Type B pancreatic cell (in vitro differentiated cells): Measurements from ENCODE around the gene HMCN1. TPM values are rescaled to one million over a fixed set of nuclear protein-coding genes. Genes with fewer than 3 reads are reported as not detected.
"Not testable (repeated sequence)": the region's sequence is repeated elsewhere in the genome, so short reads cannot be mapped to it uniquely, and the experiment has no call there.

Source experiments
- DNase-seq: peaks from one replicate; pipeline ENCODE4 v3.0.0; 2021; ENCODE audit warnings: mixed read lengths; ENCODE audit not compliant: unreplicated experiment; ENCODE audit errors: extremely low spot score
- H3K27ac Mint-ChIP-seq: 2 replicates; pipeline ENCODE4 v1.8.0; 2021; ENCODE audit warnings: mild to moderate bottlenecking, mixed read lengths
- H3K27me3 Mint-ChIP-seq: 2 replicates; pipeline ENCODE4 v1.8.0; 2021; ENCODE audit warnings: mixed read lengths
- H3K36me3 Mint-ChIP-seq: 2 replicates; pipeline ENCODE4 v1.8.0; 2021; ENCODE audit warnings: mixed read lengths
- H3K4me1 Mint-ChIP-seq: one replicate; pipeline ENCODE4 v1.8.0; 2021; ENCODE audit warnings: mixed read lengths; ENCODE audit not compliant: unreplicated experiment
- H3K4me3 Mint-ChIP-seq: 2 replicates; pipeline ENCODE4 v1.8.0; 2021; ENCODE audit warnings: mild to moderate bottlenecking, mixed read lengths
- H3K9me3 Mint-ChIP-seq: 2 replicates; pipeline ENCODE4 v1.8.0; 2021; ENCODE audit warnings: mixed read lengths
- total RNA-seq: library from RNA; stranded (reverse); gene quantifications from 2 replicates; pipeline ENCODE4 v1.2.1, GENCODE V29; 2021; ENCODE audit warnings: low replicate concordance
- TF ChIP-seq, protein P1 (sequence below): fragments of 200-600 bp; sonication (generic); conservative IDR thresholded peaks from 2 replicates; pipeline ENCODE4 v1.5.0; 2021; ENCODE audit warnings: antibody characterized with exemption, mild to moderate bottlenecking

HMCN1 gene
- total RNA-seq, 1 donor from 2014 or later, result 13.2 TPM

DNA sequence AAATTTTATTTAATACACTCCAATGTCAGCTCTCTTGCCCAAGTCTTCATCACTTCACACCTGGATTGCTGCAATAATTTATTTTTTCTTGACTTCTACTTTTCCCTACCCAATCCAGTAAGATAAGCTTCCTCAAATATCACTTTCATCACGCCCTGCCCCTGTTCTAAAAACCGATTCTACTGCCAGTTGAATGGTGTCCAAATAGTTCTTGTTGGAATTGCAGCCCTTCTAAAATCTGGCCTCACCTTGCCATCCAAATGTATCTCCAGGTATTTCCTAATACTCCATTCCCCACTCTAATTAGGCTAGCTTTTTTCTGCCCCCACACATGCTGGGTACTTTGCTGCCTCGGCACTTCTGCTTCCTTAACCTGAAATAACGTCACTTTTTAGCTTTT lies 152.5 kb downstream of the HMCN1 start:
- H3K27ac Mint-ChIP-seq, result no peak overlapping the region
- TF ChIP-seq, protein P1, sequence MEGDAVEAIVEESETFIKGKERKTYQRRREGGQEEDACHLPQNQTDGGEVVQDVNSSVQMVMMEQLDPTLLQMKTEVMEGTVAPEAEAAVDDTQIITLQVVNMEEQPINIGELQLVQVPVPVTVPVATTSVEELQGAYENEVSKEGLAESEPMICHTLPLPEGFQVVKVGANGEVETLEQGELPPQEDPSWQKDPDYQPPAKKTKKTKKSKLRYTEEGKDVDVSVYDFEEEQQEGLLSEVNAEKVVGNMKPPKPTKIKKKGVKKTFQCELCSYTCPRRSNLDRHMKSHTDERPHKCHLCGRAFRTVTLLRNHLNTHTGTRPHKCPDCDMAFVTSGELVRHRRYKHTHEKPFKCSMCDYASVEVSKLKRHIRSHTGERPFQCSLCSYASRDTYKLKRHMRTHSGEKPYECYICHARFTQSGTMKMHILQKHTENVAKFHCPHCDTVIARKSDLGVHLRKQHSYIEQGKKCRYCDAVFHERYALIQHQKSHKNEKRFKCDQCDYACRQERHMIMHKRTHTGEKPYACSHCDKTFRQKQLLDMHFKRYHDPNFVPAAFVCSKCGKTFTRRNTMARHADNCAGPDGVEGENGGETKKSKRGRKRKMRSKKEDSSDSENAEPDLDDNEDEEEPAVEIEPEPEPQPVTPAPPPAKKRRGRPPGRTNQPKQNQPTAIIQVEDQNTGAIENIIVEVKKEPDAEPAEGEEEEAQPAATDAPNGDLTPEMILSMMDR, result no peak
- no peaks in the 10 kb centered on the region for H3K9me3 Mint-ChIP-seq
- H3K36me3 Mint-ChIP-seq, result no peaks in the 10 kb centered on the region
- no peak for DNase-seq
- H3K4me1 Mint-ChIP-seq, result no peaks in the 10 kb centered on the region
- H3K4me3 Mint-ChIP-seq, result no peak overlapping the region
- no peaks in the 10 kb centered on the region for H3K27me3 Mint-ChIP-seq

DNA sequence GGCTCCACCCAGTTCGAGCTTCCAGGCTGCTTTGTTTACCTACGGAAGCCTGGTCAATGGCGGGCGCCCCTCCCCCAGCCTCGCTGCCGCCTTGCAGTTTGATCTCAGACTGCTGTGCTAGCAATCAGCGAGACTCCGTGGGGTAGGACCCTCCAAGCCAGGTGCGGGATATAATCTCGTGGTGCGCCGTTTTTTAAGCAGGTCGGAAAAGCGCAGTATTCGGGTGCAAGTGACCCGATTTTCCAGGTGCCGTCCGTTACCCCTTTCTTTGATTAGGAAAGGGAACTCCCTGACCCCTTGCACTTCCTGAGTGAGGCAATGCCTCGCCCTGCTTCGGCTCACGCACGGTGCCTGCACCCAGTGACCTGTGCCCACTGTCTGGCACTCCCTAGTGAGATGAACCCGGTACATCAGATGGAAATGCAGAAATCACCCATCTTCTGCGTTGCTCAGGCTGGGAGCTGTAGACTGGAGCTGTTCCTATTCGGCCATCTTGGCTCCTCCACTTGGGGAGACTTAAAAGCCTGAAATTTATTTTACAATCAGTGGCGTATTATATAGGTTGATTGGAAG lies 158.7 kb downstream of the HMCN1 start:
- H3K27me3 Mint-ChIP-seq, DNase-seq, H3K27ac Mint-ChIP-seq, H3K36me3 Mint-ChIP-seq, H3K4me1 Mint-ChIP-seq, H3K4me3 Mint-ChIP-seq, H3K9me3 Mint-ChIP-seq: not testable (repeated sequence)

DNA sequence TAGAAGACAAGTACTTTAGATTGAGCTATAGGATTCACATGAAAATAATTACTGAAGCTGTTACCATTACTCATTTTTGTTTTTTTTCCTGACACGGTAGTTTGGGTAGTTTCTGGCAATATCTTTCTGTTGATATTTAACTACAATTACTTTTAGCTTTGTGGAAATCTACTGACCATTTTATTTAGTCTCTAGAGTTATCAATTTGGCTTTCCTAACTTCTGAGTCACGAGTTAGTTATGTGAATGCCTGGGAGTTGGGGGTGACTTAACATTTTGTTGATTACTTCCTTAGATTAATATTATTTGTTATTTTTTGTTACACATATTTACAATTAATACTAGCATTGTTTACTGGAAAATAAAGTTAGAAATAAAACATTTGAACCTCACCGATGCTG lies 160.6 kb downstream of the HMCN1 start:
- TF ChIP-seq, protein P1, result no peak
- no peak overlapping the region for H3K4me3 Mint-ChIP-seq
- no peak for DNase-seq
- no peaks in the 10 kb centered on the region for H3K4me1 Mint-ChIP-seq
- H3K36me3 Mint-ChIP-seq, result no peaks in the 10 kb centered on the region
- no peak overlapping the region for H3K27ac Mint-ChIP-seq
- no peaks in the 10 kb centered on the region for H3K9me3 Mint-ChIP-seq
- no peaks in the 10 kb centered on the region for H3K27me3 Mint-ChIP-seq

DNA sequence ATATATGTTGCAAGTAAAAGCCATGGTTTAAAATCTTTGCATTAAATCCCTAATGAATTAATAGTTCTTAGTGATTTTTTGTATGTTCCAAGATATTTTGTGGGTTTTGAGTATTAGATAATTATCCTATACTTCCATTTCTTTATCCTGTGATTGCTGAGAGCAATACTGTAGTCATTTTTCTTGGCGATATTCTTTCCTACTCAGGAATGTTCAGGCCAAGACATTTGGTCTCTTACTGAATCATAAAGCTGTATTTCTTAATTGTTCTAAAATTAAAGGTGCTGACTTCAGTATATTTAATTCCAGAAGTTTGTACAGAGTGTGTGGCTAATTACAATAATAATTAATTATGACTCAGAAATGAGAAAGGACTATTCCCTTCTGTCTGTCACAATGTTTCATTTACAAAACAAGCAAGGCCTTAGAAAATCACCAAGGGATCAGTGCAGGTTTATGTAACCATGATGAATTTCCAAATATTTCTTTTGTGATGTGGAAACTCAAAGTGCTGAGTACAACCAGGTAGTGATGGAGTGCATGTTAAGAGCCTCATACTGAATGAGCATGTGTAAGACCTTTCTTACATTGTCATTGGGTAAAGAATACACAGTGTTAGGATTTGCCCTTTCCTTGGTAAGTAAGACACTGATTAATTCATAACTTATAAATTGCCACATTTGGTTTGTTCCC lies 161.2 kb downstream of the HMCN1 start:
- Mint-ChIP-seq H3K9me3 (no peaks in the 10 kb centered on the region), H3K27me3 (no peaks in the 10 kb centered on the region), H3K4me3 (no peak overlapping the region), H3K27ac (no peak overlapping the region), H3K4me1 (no peaks in the 10 kb centered on the region), H3K36me3 (no peaks in the 10 kb centered on the region)
- TF ChIP-seq, protein P1, result no peak
- DNase-seq, result no peak

DNA sequence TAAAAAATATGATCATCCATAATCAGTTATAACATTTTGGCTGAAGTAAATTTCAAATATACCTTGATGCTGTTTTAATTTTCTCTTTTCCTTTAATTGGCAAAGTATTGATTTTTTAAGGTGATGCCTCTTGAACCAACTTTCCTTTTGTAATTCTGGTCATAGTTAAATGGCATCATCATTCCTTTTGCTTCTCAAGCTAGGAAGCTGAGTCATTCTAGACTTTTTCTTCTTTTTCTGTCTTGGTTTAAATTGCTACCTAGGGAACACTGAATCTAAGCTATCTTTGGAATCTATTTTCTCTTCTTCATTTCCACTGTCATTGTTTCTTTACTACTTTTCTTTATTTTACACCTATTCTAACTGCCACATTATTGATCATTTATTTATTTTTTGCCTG lies 162.7 kb downstream of the HMCN1 start:
- no peak for DNase-seq
- no peaks in the 10 kb centered on the region for H3K27me3 Mint-ChIP-seq
- TF ChIP-seq, protein P1, result no peak
- no peaks in the 10 kb centered on the region for H3K36me3 Mint-ChIP-seq
- no peaks in the 10 kb centered on the region for H3K9me3 Mint-ChIP-seq
- no peak overlapping the region for H3K4me3 Mint-ChIP-seq
- H3K27ac Mint-ChIP-seq, result no peak overlapping the region
- H3K4me1 Mint-ChIP-seq, result no peaks in the 10 kb centered on the region

DNA sequence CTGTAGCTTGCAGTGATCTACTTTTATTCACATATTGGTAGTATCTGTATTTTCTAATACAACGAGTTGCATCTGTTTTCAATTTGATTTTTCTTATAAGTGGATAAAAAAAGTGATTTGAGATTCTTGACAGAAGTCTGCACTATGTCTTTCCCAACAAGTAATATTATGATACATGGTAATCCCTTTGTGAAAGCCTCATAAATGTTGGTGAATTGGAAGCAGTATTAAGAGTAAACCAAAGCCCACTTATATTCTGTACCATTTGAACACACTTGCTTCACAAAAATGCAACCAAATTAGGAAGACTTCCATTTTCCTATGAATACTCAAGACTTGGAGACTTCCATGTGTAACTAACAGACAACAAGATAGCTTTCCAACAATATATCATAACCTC lies 172.0 kb downstream of the HMCN1 start:
- no peaks in the 10 kb centered on the region for H3K9me3 Mint-ChIP-seq
- no peak overlapping the region for H3K27ac Mint-ChIP-seq
- H3K4me1 Mint-ChIP-seq, result peaks cover 3% of the 10 kb centered on the region
- no peaks in the 10 kb centered on the region for H3K36me3 Mint-ChIP-seq
- no peak for DNase-seq
- no peaks in the 10 kb centered on the region for H3K27me3 Mint-ChIP-seq
- TF ChIP-seq, protein P1, result no peak
- H3K4me3 Mint-ChIP-seq, result no peak overlapping the region
